Measurements from ENCODE around the gene CCL20.

DNA sequence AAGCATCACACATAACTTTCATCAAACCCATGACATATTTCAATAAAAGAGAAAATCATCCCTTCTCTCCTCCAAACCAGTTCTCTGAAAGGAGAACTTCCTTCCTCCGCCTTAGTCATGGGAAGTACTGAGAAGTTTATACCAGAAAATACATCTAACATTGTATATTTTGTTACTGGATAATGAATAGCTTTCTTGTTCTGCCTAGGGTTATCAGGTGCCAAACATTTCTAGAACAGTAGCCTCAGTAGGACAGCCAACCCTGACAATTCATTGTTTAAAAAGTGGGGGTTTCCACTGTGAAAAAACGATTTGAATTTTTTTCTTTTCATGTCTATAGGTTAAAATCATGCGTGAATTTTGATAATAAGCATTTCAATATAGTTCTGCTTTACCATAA lies 41.8 kb downstream of the CCL20 start:
- TF ChIP-seq FOXP2 (optimal IDR thresholded peaks at IDR 0.05; ENCODE audit: borderline replicate concordance, extremely low read depth, extremely low read length, insufficient read depth) (no peak), TAF1 (IDR thresholded peaks at IDR 0.05; ENCODE audit: borderline replicate concordance, insufficient read depth, low read length) (no peak), POLR2AphosphoS5 (IDR thresholded peaks at IDR 0.05; ENCODE audit: low read depth, low read length) (no peak)
- TF ChIP-seq, protein P1, sequence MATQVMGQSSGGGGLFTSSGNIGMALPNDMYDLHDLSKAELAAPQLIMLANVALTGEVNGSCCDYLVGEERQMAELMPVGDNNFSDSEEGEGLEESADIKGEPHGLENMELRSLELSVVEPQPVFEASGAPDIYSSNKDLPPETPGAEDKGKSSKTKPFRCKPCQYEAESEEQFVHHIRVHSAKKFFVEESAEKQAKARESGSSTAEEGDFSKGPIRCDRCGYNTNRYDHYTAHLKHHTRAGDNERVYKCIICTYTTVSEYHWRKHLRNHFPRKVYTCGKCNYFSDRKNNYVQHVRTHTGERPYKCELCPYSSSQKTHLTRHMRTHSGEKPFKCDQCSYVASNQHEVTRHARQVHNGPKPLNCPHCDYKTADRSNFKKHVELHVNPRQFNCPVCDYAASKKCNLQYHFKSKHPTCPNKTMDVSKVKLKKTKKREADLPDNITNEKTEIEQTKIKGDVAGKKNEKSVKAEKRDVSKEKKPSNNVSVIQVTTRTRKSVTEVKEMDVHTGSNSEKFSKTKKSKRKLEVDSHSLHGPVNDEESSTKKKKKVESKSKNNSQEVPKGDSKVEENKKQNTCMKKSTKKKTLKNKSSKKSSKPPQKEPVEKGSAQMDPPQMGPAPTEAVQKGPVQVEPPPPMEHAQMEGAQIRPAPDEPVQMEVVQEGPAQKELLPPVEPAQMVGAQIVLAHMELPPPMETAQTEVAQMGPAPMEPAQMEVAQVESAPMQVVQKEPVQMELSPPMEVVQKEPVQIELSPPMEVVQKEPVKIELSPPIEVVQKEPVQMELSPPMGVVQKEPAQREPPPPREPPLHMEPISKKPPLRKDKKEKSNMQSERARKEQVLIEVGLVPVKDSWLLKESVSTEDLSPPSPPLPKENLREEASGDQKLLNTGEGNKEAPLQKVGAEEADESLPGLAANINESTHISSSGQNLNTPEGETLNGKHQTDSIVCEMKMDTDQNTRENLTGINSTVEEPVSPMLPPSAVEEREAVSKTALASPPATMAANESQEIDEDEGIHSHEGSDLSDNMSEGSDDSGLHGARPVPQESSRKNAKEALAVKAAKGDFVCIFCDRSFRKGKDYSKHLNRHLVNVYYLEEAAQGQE (IDR thresholded peaks at IDR 0.05; ENCODE audit: insufficient read depth in 1 of 2, low read depth in 2 of 2, low read length in 2 of 2): no peak

Data from PFSK-1 (cell line).